SK-N-SH treated with all-trans-retinoic acid at 6 μM for 48 hours (cell line): ENCODE measurements around the gene SMAD6.

Experiments used
- ATAC-seq: fragments of 200-7000 bp; cut with Tn5 transposase; 3 replicates; pipeline ENCODE4 v1.9.1; 2020; ENCODE audit warnings: mild to moderate bottlenecking, moderate library complexity
- ARNTL ChIP-seq: fragments of 450-650 bp; formaldehyde crosslinking; IDR thresholded peaks from 2 replicates; pipeline ENCODE4 v1.5.0; 2020; ENCODE audit warnings: low read depth, mild to moderate bottlenecking, moderate library complexity, borderline replicate concordance
- BACH2 ChIP-seq: fragments of 250-450 bp; sonication (Bioruptor Pico); IDR thresholded peaks from 2 replicates; pipeline ENCODE4 v1.9.0; 2021; ENCODE audit warnings: mild to moderate bottlenecking, borderline replicate concordance
- CREB5 ChIP-seq: fragments of 250-450 bp; sonication (Bioruptor Pico); IDR thresholded peaks from 2 replicates; pipeline ENCODE4 v1.5.1; 2020; ENCODE audit warnings: low read depth, mild to moderate bottlenecking, moderate library complexity
- CSDC2 ChIP-seq: fragments of 250-450 bp; sonication (Bioruptor Pico); IDR thresholded peaks from 2 replicates; pipeline ENCODE4 v1.5.0; 2020; ENCODE audit warnings: mild to moderate bottlenecking, moderate library complexity
- ESRRG ChIP-seq: fragments of 250-450 bp; sonication (Bioruptor Pico); IDR thresholded peaks from 2 replicates; pipeline ENCODE4 v1.6.1; 2021; ENCODE audit warnings: mild to moderate bottlenecking
- GLIS3 ChIP-seq: fragments of 250-450 bp; sonication (Bioruptor Pico); IDR thresholded peaks from 2 replicates; pipeline ENCODE4 v1.5.0; 2020; ENCODE audit warnings: mild to moderate bottlenecking, moderate library complexity
- ISL1 ChIP-seq: fragments of 250-450 bp; sonication (Bioruptor Pico); IDR thresholded peaks from 2 replicates; pipeline ENCODE4 v2.1.2; 2022; ENCODE audit warnings: mild to moderate bottlenecking, moderate library complexity
- PATZ1 ChIP-seq: fragments of 250-450 bp; sonication (Bioruptor Pico); IDR thresholded peaks from 2 replicates; pipeline ENCODE4 v1.8.0; 2020; ENCODE audit warnings: mild to moderate bottlenecking, moderate library complexity, borderline replicate concordance
- POU6F1 ChIP-seq: fragments of 250-450 bp; sonication (Bioruptor Pico); IDR thresholded peaks from 2 replicates; pipeline ENCODE4 v1.8.0; 2021; ENCODE audit warnings: low read depth, mild to moderate bottlenecking, moderate library complexity, borderline replicate concordance
- PPARA ChIP-seq: fragments of 250-450 bp; sonication (Bioruptor Pico); IDR thresholded peaks from 2 replicates; pipeline ENCODE4 v1.5.0; 2020; ENCODE audit warnings: mild to moderate bottlenecking, borderline replicate concordance
- RARB ChIP-seq: fragments of 250-450 bp; sonication (Bioruptor Pico); IDR thresholded peaks from 2 replicates; pipeline ENCODE4 v1.8.0; 2021; ENCODE audit warnings: mild to moderate bottlenecking, moderate library complexity
- SNAI2 ChIP-seq: fragments of 250-450 bp; sonication (Bioruptor Pico); IDR thresholded peaks from 2 replicates; pipeline ENCODE4 v1.5.0; 2020; ENCODE audit warnings: mild to moderate bottlenecking, moderate library complexity
- TCF4 ChIP-seq: fragments of 250-450 bp; sonication (Bioruptor Pico); IDR thresholded peaks from 2 replicates; pipeline ENCODE4 v1.8.0; 2021; ENCODE audit warnings: mild to moderate bottlenecking, moderate library complexity, borderline replicate concordance
- TOX ChIP-seq: fragments of 250-450 bp; sonication (Bioruptor Pico); IDR thresholded peaks from 2 replicates; pipeline ENCODE4 v1.8.0; 2021; ENCODE audit warnings: mild to moderate bottlenecking, moderate library complexity, borderline replicate concordance
- TSHZ2 ChIP-seq: fragments of 250-450 bp; sonication (Bioruptor Pico); IDR thresholded peaks from 2 replicates; pipeline ENCODE4 v1.5.0; 2020; ENCODE audit warnings: mild to moderate bottlenecking, moderate library complexity
- ZFP3 ChIP-seq: fragments of 250-450 bp; sonication (Bioruptor Pico); IDR thresholded peaks from 2 replicates; pipeline ENCODE4 v1.5.0; 2020; ENCODE audit warnings: mild to moderate bottlenecking, moderate library complexity
- ZFP30 ChIP-seq: fragments of 450-650 bp; formaldehyde crosslinking; IDR thresholded peaks from 2 replicates; pipeline ENCODE4 v1.5.0; 2022; ENCODE audit warnings: mild to moderate bottlenecking, moderate library complexity
- ZNF565 ChIP-seq: fragments of 450-650 bp; formaldehyde crosslinking; conservative IDR thresholded peaks from 2 replicates; pipeline ENCODE4 v1.5.0; 2020; ENCODE audit warnings: low read depth, mild to moderate bottlenecking, moderate library complexity
- ZNF70 ChIP-seq: fragments of 450-650 bp; formaldehyde crosslinking; IDR thresholded peaks from 2 replicates; pipeline ENCODE4 v1.5.0; 2020; ENCODE audit warnings: mild to moderate bottlenecking, moderate library complexity
- ZNF8 ChIP-seq: fragments of 450-650 bp; formaldehyde crosslinking; IDR thresholded peaks from 2 replicates; pipeline ENCODE4 v1.5.0; 2020; ENCODE audit warnings: mild to moderate bottlenecking, moderate library complexity
- TF ChIP-seq, protein P1 (sequence below): fragments of 250-450 bp; sonication (Bioruptor Pico); IDR thresholded peaks from 2 replicates; pipeline ENCODE4 v1.5.1; 2021; ENCODE audit warnings: mild to moderate bottlenecking, moderate library complexity

Gene SMAD6

DNA sequence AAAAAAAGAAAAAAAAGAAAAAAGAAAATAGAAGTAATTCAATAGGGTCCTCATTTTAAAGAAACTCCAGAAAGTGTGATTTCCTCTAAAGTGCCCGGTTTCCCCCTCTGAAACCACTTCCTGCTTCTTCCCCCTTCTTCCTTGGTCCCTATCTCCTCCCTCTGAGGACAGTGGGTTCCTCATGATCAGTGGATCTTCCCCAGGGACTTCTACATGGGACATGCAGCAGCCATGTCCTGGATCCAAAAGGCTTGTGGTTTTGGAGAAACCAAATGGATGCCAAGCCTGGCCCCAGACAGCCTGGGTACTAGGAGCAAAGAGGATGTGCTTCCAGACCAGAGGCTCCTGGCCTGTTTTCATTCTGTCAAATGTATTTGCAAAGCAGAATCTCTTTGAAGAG is 26.6 kb upstream of the SMAD6 start:
- no peak for TF ChIP-seq PPARA (CRISPR knock-in tag)
- no peak for TF ChIP-seq POU6F1 (CRISPR knock-in tag)
- no peak for TF ChIP-seq CSDC2 (CRISPR knock-in tag)
- TF ChIP-seq, protein P1, sequence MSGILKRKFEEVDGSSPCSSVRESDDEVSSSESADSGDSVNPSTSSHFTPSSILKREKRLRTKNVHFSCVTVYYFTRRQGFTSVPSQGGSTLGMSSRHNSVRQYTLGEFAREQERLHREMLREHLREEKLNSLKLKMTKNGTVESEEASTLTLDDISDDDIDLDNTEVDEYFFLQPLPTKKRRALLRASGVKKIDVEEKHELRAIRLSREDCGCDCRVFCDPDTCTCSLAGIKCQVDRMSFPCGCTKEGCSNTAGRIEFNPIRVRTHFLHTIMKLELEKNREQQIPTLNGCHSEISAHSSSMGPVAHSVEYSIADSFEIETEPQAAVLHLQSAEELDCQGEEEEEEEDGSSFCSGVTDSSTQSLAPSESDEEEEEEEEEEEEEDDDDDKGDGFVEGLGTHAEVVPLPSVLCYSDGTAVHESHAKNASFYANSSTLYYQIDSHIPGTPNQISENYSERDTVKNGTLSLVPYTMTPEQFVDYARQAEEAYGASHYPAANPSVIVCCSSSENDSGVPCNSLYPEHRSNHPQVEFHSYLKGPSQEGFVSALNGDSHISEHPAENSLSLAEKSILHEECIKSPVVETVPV (CRISPR knock-in tag), result no peak
- no peak for TF ChIP-seq TCF4 (CRISPR knock-in tag)
- TF ChIP-seq ZNF565 (CRISPR knock-in tag), result no peak
- no peak for TF ChIP-seq TOX (CRISPR knock-in tag)
- TF ChIP-seq RARB (CRISPR knock-in tag), result no peak
- no peak for TF ChIP-seq ZNF70 (CRISPR knock-in tag)
- TF ChIP-seq ZFP30 (CRISPR knock-in tag), result no peak
- TF ChIP-seq ISL1 (CRISPR knock-in tag), result no peak
- no peak for TF ChIP-seq ESRRG (CRISPR knock-in tag)
- TF ChIP-seq GLIS3 (CRISPR knock-in tag), result no peak
- no peak for TF ChIP-seq TSHZ2 (CRISPR knock-in tag)
- no peak for TF ChIP-seq ZNF8 (CRISPR knock-in tag)
- no peak for TF ChIP-seq BACH2 (CRISPR knock-in tag)
- TF ChIP-seq PATZ1 (CRISPR knock-in tag), result no peak
- no peak for TF ChIP-seq CREB5
- TF ChIP-seq ARNTL, result no peak
- no peak for ATAC-seq

GRCh38 chr15:66677336-66677735 is 24.7 kb upstream of the SMAD6 start:
- ATAC-seq, result no peak
- TF ChIP-seq ISL1 (CRISPR knock-in tag) (no peak), POU6F1 (CRISPR knock-in tag) (no peak), CREB5 (no peak), ARNTL (no peak), ZFP30 (CRISPR knock-in tag) (no peak), ZNF565 (CRISPR knock-in tag) (no peak), ESRRG (CRISPR knock-in tag) (no peak), TOX (CRISPR knock-in tag) (no peak), SNAI2 (CRISPR knock-in tag) (no peak), TSHZ2 (CRISPR knock-in tag) (no peak), RARB (CRISPR knock-in tag) (no peak), ZNF70 (CRISPR knock-in tag) (no peak), BACH2 (CRISPR knock-in tag) (no peak), CSDC2 (CRISPR knock-in tag) (no peak), TCF4 (CRISPR knock-in tag) (no peak), GLIS3 (CRISPR knock-in tag) (no peak), ZFP3 (CRISPR knock-in tag) (no peak)
- TF ChIP-seq, protein P1 (CRISPR knock-in tag), result no peak
